Embryonic facial prominence (tissue), 1 donor: ENCODE measurements around the gene RNF123.

Experiments
- DNase-seq: peaks from one replicate; pipeline ENCODE4 v3.0.0-alpha.2; 2016; ENCODE audit errors: extremely low spot score

Gene RNF123

GRCh38 chr3:49689046-49689907 is at the start of gene RNF123, which contains the start of gene MST1:
RNF123 (plus strand) TSS chr3:49689557; CDS start chr3:49691166, 1,609 bp downstream.
MST1 (minus strand) TSS chr3:49689474; CDS start chr3:49688691, 783 bp downstream.
- DNase-seq, result peak; percentile 75

GRCh38 chr3:49641292-49641691 is 48.1 kb upstream of the RNF123 start:
- no peak for DNase-seq

- DNase-seq, result no peak
Observed at GRCh38 chr3:49641921-49642707, 47.2 kb upstream of the RNF123 start.

GRCh38 chr3:49642708-49643145 is 46.6 kb upstream of the RNF123 start:
- DNase-seq, result no peak

- no peak for DNase-seq
Observed at GRCh38 chr3:49644684-49645083, 44.7 kb upstream of the RNF123 start.

- no peak for DNase-seq
Observed at GRCh38 chr3:49646236-49646635, 43.1 kb upstream of the RNF123 start.

- no peak for DNase-seq
Observed at GRCh38 chr3:49647741-49648140, 41.6 kb upstream of the RNF123 start.

- DNase-seq, result no peak
Observed at GRCh38 chr3:49648354-49649019, 40.9 kb upstream of the RNF123 start.

- no peak for DNase-seq
Observed at GRCh38 chr3:49649576-49649975, 39.8 kb upstream of the RNF123 start.

GRCh38 chr3:49650177-49650576 is 39.2 kb upstream of the RNF123 start:
- no peak for DNase-seq

- DNase-seq, result no peak
Observed at GRCh38 chr3:49650637-49651036, 38.7 kb upstream of the RNF123 start.

- DNase-seq, result no peak
Observed at GRCh38 chr3:49652218-49652902, 37.0 kb upstream of the RNF123 start.

- DNase-seq, result no peak
Observed at GRCh38 chr3:49652903-49653415, 36.4 kb upstream of the RNF123 start.

- DNase-seq, result no peak
Observed at GRCh38 chr3:49653621-49654020, 35.7 kb upstream of the RNF123 start.

GRCh38 chr3:49654176-49654825 is 35.1 kb upstream of the RNF123 start:
- DNase-seq, result no peak

- no peak for DNase-seq
Observed at GRCh38 chr3:49654955-49655556, 34.3 kb upstream of the RNF123 start.

GRCh38 chr3:49655731-49656285 is 33.5 kb upstream of the RNF123 start:
- DNase-seq, result no peak

- DNase-seq, result no peak
Observed at GRCh38 chr3:49656541-49657112, 32.7 kb upstream of the RNF123 start.

- DNase-seq, result no peak
Observed at GRCh38 chr3:49657208-49657915, 32.0 kb upstream of the RNF123 start.
